GM12878 (cell line): ENCODE data around the gene SNAPC2. TPM values are rescaled to one million over a fixed set of nuclear protein-coding genes. Genes with fewer than 3 reads are reported as not detected.

Experiments used
- ATAC-seq: fragments of 200-7000 bp; cut with Tn5 transposase; 3 replicates; pipeline ENCODE4 v1.9.1; 2020; ENCODE audit warnings: mild to moderate bottlenecking, moderate library complexity
- BruUV-seq: library from RNA; stranded (reverse); fragments of 400-500 nt; replicated peaks from 2 replicates; lab custom pipeline; 2021; lab: Mats Ljungman, UMichigan
- CTCF ChIA-PET: fragments of 300-600 bp; sonication (Branson Sonifier 250); formaldehyde crosslinking; extraction: SDS; loops from one replicate; lab custom pipeline; 2021; ENCODE audit warnings: inconsistent platforms; lab: Yijun Ruan, JAX
- POLR2A ChIA-PET: fragments of 350-600 bp; formaldehyde crosslinking; extraction: SDS; loops from one replicate; lab custom pipeline; 2021; ENCODE audit warnings: inconsistent platforms; lab: Charles Lee
- RAD21 ChIA-PET: fragments of 300-600 bp; sonication (Branson Sonifier 250); formaldehyde crosslinking; loops from one replicate; lab custom pipeline; 2023; ENCODE audit warnings: antibody characterized with exemption; ENCODE audit not compliant: unreplicated experiment; lab: Charles Lee
- SMC1A ChIA-PET: fragments of 300-600 bp; sonication (Branson Sonifier 250); formaldehyde crosslinking; loops from one replicate; lab custom pipeline; 2023; ENCODE audit not compliant: unreplicated experiment, uncharacterized antibody; lab: Charles Lee
- DNase-seq: peaks from one replicate; pipeline ENCODE4 v3.0.0-alpha.2; 2011; ENCODE audit warnings: low read depth, low spot score
- FAIRE-seq: peaks from 3 replicates; lab custom pipeline; 2011; peaks lifted over from hg19 to GRCh38; lab: Jason Lieb, UNC
- H2AFZ ChIP-seq: 2 replicates; pipeline ENCODE4 v1.6.0; 2011; ENCODE audit warnings: low read depth, low read length, control low read depth; ENCODE audit not compliant: control insufficient read depth
- H3K27ac ChIP-seq: 2 replicates; pipeline ENCODE4 v1.5.1; 2011; ENCODE audit warnings: control low read depth; ENCODE audit not compliant: control insufficient read depth, insufficient read depth
- H3K27me3 ChIP-seq, 2 experiments: replicated peaks in 1 of 2; 2 replicates each; pipeline versions ENCODE4 v1.6.0 to v1.6.1; 2011; ENCODE audit warnings: low read length in 1 of 2; ENCODE audit not compliant: control insufficient read depth in 2 of 2, insufficient read depth in 2 of 2
- H3K36me3 ChIP-seq, 2 experiments: 2 replicates each; pipeline ENCODE4 v1.5.1; 2011; ENCODE audit warnings: low read length in 1 of 2; ENCODE audit not compliant: control insufficient read depth in 2 of 2, insufficient read depth in 2 of 2
- H3K4me1 ChIP-seq: 2 replicates; pipeline ENCODE4 v1.6.1; 2011; ENCODE audit warnings: mild to moderate bottlenecking, low read length, moderate library complexity, mixed read lengths; ENCODE audit not compliant: control insufficient read depth, insufficient read depth
- H3K4me2 ChIP-seq: 2 replicates; pipeline ENCODE4 v1.6.0; 2011; ENCODE audit warnings: control low read depth; ENCODE audit not compliant: control insufficient read depth, insufficient read depth
- H3K4me3 ChIP-seq: fragments of 200-600 bp; sonication (generic); 2 replicates; pipeline ENCODE4 v1.5.1; 2016
- H3K79me2 ChIP-seq: 2 replicates; pipeline ENCODE4 v1.6.0; 2011; ENCODE audit warnings: low read length; ENCODE audit not compliant: control insufficient read depth, insufficient read depth
- H3K9ac ChIP-seq: 2 replicates; pipeline ENCODE4 v1.8.0; 2011; ENCODE audit warnings: low read length, control low read depth, mixed read lengths; ENCODE audit not compliant: control insufficient read depth, insufficient read depth
- H3K9me3 ChIP-seq: replicated peaks from 3 replicates; pipeline ENCODE4 v1.5.1; 2011; ENCODE audit warnings: mild to moderate bottlenecking, low read length; ENCODE audit not compliant: control insufficient read depth, insufficient read depth
- H4K20me1 ChIP-seq: 2 replicates; pipeline ENCODE4 v1.6.0; 2011; ENCODE audit not compliant: control insufficient read depth, insufficient read depth
- BHLHE40 ChIP-seq, 2 experiments: fragments of 450-650 bp in 1 of 2; IDR thresholded peaks; 2 replicates each; pipeline ENCODE4 v1.6.1; 2011 to 2017; ENCODE audit warnings: low read depth in 2 of 2, borderline replicate concordance in 1 of 2, improper control_type of control experiment in 1 of 2, low read length in 1 of 2, mild to moderate bottlenecking in 1 of 2
- CTCF ChIP-seq, 3 experiments: IDR thresholded peaks in 2 of 3; conservative IDR thresholded peaks in 1 of 3; 2 replicates each; pipeline ENCODE4 v1.5.1; 2011; ENCODE audit warnings: low read depth in 3 of 3, low read length in 3 of 3, mild to moderate bottlenecking in 3 of 3, control low read depth in 2 of 3, moderate library complexity in 2 of 3, inconsistent platforms in 1 of 3, mixed read lengths in 1 of 3; ENCODE audit not compliant: control insufficient read depth in 2 of 3, insufficient read depth in 1 of 3; ENCODE audit errors: extremely low read depth in 1 of 3
- EED ChIP-seq: sonication (generic); IDR thresholded peaks from 2 replicates; pipeline ENCODE4 v1.6.1; 2016; ENCODE audit warnings: antibody characterized with exemption, low read depth
- EZH2 ChIP-seq: IDR thresholded peaks from 2 replicates; pipeline ENCODE4 v1.6.1; 2012; ENCODE audit warnings: low read depth, mild to moderate bottlenecking, control low read depth, inconsistent platforms, low read length, borderline replicate concordance; ENCODE audit not compliant: control insufficient read depth
- FOXK2 ChIP-seq: fragments of 450-650 bp; IDR thresholded peaks from 2 replicates; pipeline ENCODE4 v1.6.1; 2017; ENCODE audit warnings: mild to moderate bottlenecking, moderate library complexity
- GATAD2B ChIP-seq: fragments of 450-650 bp; conservative IDR thresholded peaks from 2 replicates; pipeline ENCODE4 v1.6.1; 2017; ENCODE audit warnings: low read depth, mild to moderate bottlenecking, moderate library complexity
- IKZF1 ChIP-seq: fragments of 450-650 bp; conservative IDR thresholded peaks from 2 replicates; pipeline ENCODE4 v1.6.1; 2017; ENCODE audit warnings: antibody characterized with exemption, mild to moderate bottlenecking
- IRF4 ChIP-seq: IDR thresholded peaks from 2 replicates; pipeline ENCODE4 v1.6.1; 2011; ENCODE audit warnings: low read depth, low read length
- MEF2B ChIP-seq: fragments of 450-650 bp; IDR thresholded peaks from 2 replicates; pipeline ENCODE4 v1.6.1; 2018; ENCODE audit warnings: mild to moderate bottlenecking, moderate library complexity; ENCODE audit not compliant: partially characterized antibody, poor library complexity, severe bottlenecking
- NFIC ChIP-seq: IDR thresholded peaks from 2 replicates; pipeline ENCODE4 v1.6.1; 2012; ENCODE audit warnings: low read depth, mild to moderate bottlenecking, inconsistent platforms, low read length, moderate library complexity
- NFYA ChIP-seq: IDR thresholded peaks from 2 replicates; pipeline ENCODE4 v1.6.1; 2011; ENCODE audit warnings: low read depth, mild to moderate bottlenecking, low read length, improper control_type of control experiment, borderline replicate concordance
- NRF1 ChIP-seq: conservative IDR thresholded peaks from 2 replicates; pipeline ENCODE4 v1.6.1; 2011; ENCODE audit warnings: mild to moderate bottlenecking, low read depth, low read length, improper control_type of control experiment
- PKNOX1 ChIP-seq: fragments of 450-650 bp; IDR thresholded peaks from 2 replicates; pipeline ENCODE4 v1.6.1; 2016; ENCODE audit warnings: mild to moderate bottlenecking
- POLR2A ChIP-seq: IDR thresholded peaks from 2 replicates; pipeline ENCODE4 v1.6.1; 2011; ENCODE audit warnings: low read depth, mild to moderate bottlenecking, low read length
- POU2F2 ChIP-seq: IDR thresholded peaks from 3 replicates; pipeline ENCODE4 v1.6.1; 2011; ENCODE audit warnings: low read depth, mild to moderate bottlenecking, low read length, borderline replicate concordance
- SP1 ChIP-seq: IDR thresholded peaks from one replicate; pipeline ENCODE4 v1.6.1; 2011; ENCODE audit warnings: low read depth, low read length
- TAF1 ChIP-seq: IDR thresholded peaks from 2 replicates; pipeline ENCODE4 v1.6.1; 2011; ENCODE audit warnings: mild to moderate bottlenecking, low read depth, low read length, borderline replicate concordance
- TARDBP ChIP-seq: IDR thresholded peaks from 2 replicates; pipeline ENCODE4 v1.6.1; 2016; ENCODE audit warnings: borderline replicate concordance
- USF1 ChIP-seq: IDR thresholded peaks from 2 replicates; pipeline ENCODE4 v1.6.1; 2011; ENCODE audit warnings: borderline replicate concordance, low read depth, mild to moderate bottlenecking, moderate library complexity, mixed read lengths, low read length; ENCODE audit not compliant: insufficient read depth; ENCODE audit errors: extremely low read length
- YY1 ChIP-seq: IDR thresholded peaks from 2 replicates; pipeline ENCODE4 v1.6.1; 2011; ENCODE audit warnings: low read depth, mild to moderate bottlenecking, low read length
- WGBS: methylation state at CpG from one replicate; pipeline ENCODE4 v1.1.6; 2016; ENCODE audit warnings: low lambda C conversion rate; ENCODE audit not compliant: insufficient replicate concordance, insufficient coverage; ENCODE audit errors: missing lambda C conversion rate; 5-methylcytosine and 5-hydroxymethylcytosine counted together
- in situ Hi-C: fragments of 300-500 bp; cut with MboI; formaldehyde crosslinking; loops from 9 replicates; pipeline ENCODE4 v1.14.3; 2018; ENCODE audit warnings: mixed read lengths
- intact Hi-C: fragments of 100-400 bp; cut with micrococcal nuclease; formaldehyde crosslinking; loops from one replicate; pipeline ENCODE4 v1.14.2; 2022; ENCODE audit not compliant: unreplicated experiment
- polyA plus RNA-seq, 11 experiments: library from polyadenylated mRNA; depleted of rRNA in 4 of 11; unstranded in 6 of 11; stranded (reverse) in 5 of 11; fragments of >200 nt; fragmentation: Nextera tagmentation in 4 of 11; fragmentation: Illumina TruSeq in 1 of 11; extraction: Ambion mirVana in 4 of 11; extraction: Trizol in 1 of 11; gene quantifications; 1 replicate in 1 of 11; 2 replicates in 10 of 11; pipeline versions ENCODE4 v1.2.1 to v1.2.3, GENCODE V29; 2011 to 2016; ENCODE audit warnings: inconsistent platforms in 2 of 11, missing spikeins in 2 of 11, low read depth in 1 of 11
- total RNA-seq, 4 experiments: library from RNA; depleted of rRNA in 3 of 4; stranded (reverse); fragments of >200 nt in 3 of 4; fragmentation: Illumina TruSeq in 1 of 4; extraction: Trizol in 1 of 4; gene quantifications; 2 replicates each; pipeline versions ENCODE4 v1.2.1 to v1.2.3, GENCODE V29; 2013 to 2021

The SNAPC2 gene
- total and polyA plus RNA-seq, 10 of the 15 experiments (the other 5 are each of a cell fraction or from before 2014, with no cell fraction given), result 0.19 to 20.8 (median 12.6) TPM

DNA sequence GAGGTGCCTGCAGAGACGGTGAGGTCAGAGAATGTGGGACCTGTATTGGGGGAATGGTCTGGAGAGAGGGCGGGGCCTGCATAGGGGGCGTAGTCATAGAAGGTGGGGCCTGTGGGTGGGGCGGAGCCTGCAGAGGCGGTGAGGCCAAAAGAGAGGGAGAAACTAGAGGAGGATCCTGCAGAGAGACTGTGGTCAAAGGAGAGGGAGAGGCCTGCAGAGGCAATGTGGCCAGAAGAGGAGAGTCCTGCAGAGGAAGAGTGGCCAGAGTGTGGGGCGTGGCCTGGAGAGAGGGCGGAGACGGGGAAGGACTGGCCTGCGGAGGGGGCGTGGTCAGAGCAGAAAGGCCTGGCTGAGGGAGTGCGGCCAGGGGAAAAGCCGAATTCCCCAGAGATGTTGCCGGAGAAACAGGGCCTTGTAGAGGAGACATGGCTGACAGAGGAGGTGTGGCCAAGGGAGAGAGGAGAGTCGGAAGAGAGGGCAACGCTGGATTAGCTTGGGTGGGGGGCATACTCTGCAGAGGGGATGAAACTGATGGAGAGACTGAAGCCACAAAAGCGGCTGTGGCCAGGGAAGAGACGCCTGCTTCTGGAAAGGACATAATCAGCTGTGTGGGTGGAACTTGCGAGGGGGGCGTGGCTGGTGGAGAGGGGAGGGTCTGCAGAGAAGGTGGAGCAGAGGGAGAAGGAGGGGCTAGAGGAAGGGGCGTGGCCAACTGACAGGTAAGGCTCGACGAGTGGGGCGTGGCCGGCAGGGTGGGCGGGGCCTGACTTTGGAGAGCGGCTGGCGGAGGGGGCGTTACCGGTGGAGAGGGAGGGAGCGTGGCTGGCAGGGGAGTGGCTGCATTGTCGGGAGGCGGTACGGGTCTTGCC lies 48.5 kb upstream of the SNAPC2 start:
- peak overlapping the region; percentile 78 for H3K4me2 ChIP-seq
- POLR2A ChIA-PET, result no interaction called here
- no peaks in the 10 kb centered on the region for H4K20me1 ChIP-seq
- H3K79me2 ChIP-seq, result no peaks in the 10 kb centered on the region
- H3K27me3 ChIP-seq, result peaks cover 3% of the 10 kb centered on the region in 2 experiments; a peak in 3 of 4 replicates
- H3K9me3 ChIP-seq, result no peaks in the 10 kb centered on the region; the same call in 2 of the 3 replicates
- no peak overlapping the region for H3K4me3 ChIP-seq
- intact Hi-C loops (no loop called here), in situ Hi-C loops (no loop called here)
- ATAC-seq (peak; percentile 47), FAIRE-seq (peak; percentile 74), DNase-seq (peak; percentile 38)
- CTCF ChIA-PET, result no interaction called here
- no TSS peak for BruUV-seq
- RAD21 ChIA-PET, result no interaction called here
- TF ChIP-seq NFYA (no peak), IKZF1 (0 out of 2 replicates have a peak, but pooled peaks have one; percentile 21), TAF1 (no peak), PKNOX1 (peak; percentile 40; the same call in 1 of the 2 replicates), NFIC (no peak), BHLHE40 (IDR thresholded peaks at IDR 0.05; ENCODE audit: borderline replicate concordance in 1 of 2, low read depth in 2 of 2, low read length in 1 of 2) (no peak), TARDBP (no peak), SP1 (peak; percentile 48), IRF4 (no peak), MEF2B (peak; percentile 82), NRF1 (no peak), EED (0 out of 2 replicates have a peak, but pooled peaks have one; percentile 11), POLR2A (no peak), GATAD2B (no peak), YY1 (peak; percentile 66), USF1 (no peak), FOXK2 (peak; percentile 17; the same call in 1 of the 2 replicates), POU2F2 (no peak), CTCF (IDR thresholded peaks at IDR 0.05 in 2 of 3, conservative IDR thresholded peaks at IDR 0.05 in 1 of 3; ENCODE audit: control insufficient read depth in 2 of 3, extremely low read depth in 1 of 3, insufficient read depth in 1 of 3, low read depth in 3 of 3, low read length in 3 of 3) (no peak), EZH2 (no peak)
- peaks cover 12% of the 10 kb centered on the region; the same call in 1 of the 2 replicates for H3K4me1 ChIP-seq
- SMC1A ChIA-PET, result no interaction called here
- peak overlapping the region; percentile 42; the same call in 1 of the 2 replicates for H2AFZ ChIP-seq
- no peak overlapping the region for H3K27ac ChIP-seq
- H3K9ac ChIP-seq, result no peak overlapping the region
- H3K36me3 ChIP-seq, result no peaks in the 10 kb centered on the region
- 6% methylated on average over 20 of the region's 33 CpGs for WGBS
